Esophagus muscularis mucosa (tissue), 4 donors: ENCODE measurements around the gene SNX27. TPM values are rescaled to one million over a fixed set of nuclear protein-coding genes. Genes with fewer than 3 reads are reported as not detected.

Source experiments
- DNase-seq: peaks from one replicate; pipeline ENCODE4 v3.0.0-alpha.2; 2017; ENCODE audit errors: extremely low spot score
- H3K27ac ChIP-seq, 4 donors: fragments of 200-600 bp; sonication (generic); replicated peaks in 1 of 4; 1 replicate in 3 of 4; 2 replicates in 1 of 4; pipeline ENCODE4 v1.5.1; 2016 to 2019; ENCODE audit warnings: mild to moderate bottlenecking in 1 of 4
- H3K27me3 ChIP-seq, 4 donors: fragments of 200-600 bp; sonication (generic); one replicate each; pipeline versions ENCODE4 v1.5.1 to v1.6.0; 2016 to 2019
- H3K36me3 ChIP-seq, 4 donors: fragments of 200-600 bp; sonication (generic); one replicate each; pipeline ENCODE4 v1.5.1; 2016 to 2019
- H3K4me1 ChIP-seq, 4 donors: fragments of 200-600 bp; sonication (generic); one replicate each; pipeline ENCODE4 v1.5.1; 2016 to 2019
- H3K4me3 ChIP-seq, 4 donors: fragments of 200-600 bp; sonication (generic); 1 replicate in 2 of 4; 2 replicates in 2 of 4; pipeline ENCODE4 v1.5.1; 2016 to 2019; ENCODE audit warnings: mild to moderate bottlenecking in 4 of 4, moderate library complexity in 1 of 4
- H3K9me3 ChIP-seq, 4 donors: fragments of 200-600 bp; sonication (generic); 1 replicate in 3 of 4; 2 replicates in 1 of 4; pipeline ENCODE4 v1.5.1; 2016 to 2019
- EP300 ChIP-seq: sonication (generic); formaldehyde crosslinking; IDR thresholded peaks from one replicate; pipeline ENCODE4 v1.6.1; 2017; ENCODE audit warnings: antibody characterized with exemption
- POLR2A ChIP-seq: fragments of 450-650 bp; IDR thresholded peaks from one replicate; pipeline ENCODE4 v1.6.1; 2017; ENCODE audit warnings: antibody characterized with exemption, moderate library complexity, mild to moderate bottlenecking, low read depth
- POLR2AphosphoS5 ChIP-seq, 2 donors: sonication (generic); formaldehyde crosslinking; IDR thresholded peaks; one replicate each; pipeline ENCODE4 v1.6.1; 2017; ENCODE audit warnings: antibody characterized with exemption in 2 of 2
- WGBS: methylation state at CpG from one replicate; pipeline ENCODE4 v1.1.5; 2018; 5-methylcytosine and 5-hydroxymethylcytosine counted together
- intact Hi-C: fragments of 100-400 bp; cut with DNase I; formaldehyde crosslinking; loops from one replicate; pipeline ENCODE4 v1.15.1; 2023
- total RNA-seq, 4 donors: library from RNA; depleted of rRNA; stranded (reverse); fragments of >200 nt; gene quantifications; one replicate each; pipeline versions ENCODE4 v1.1.0 to v1.2.1, GENCODE V29; 2016
- TF ChIP-seq, protein P1 (sequence below), 3 experiments: fragments of 200-600 bp in 2 of 3; fragments of 450-650 bp in 1 of 3; sonication (generic) in 2 of 3; IDR thresholded peaks; one replicate each; pipeline ENCODE4 v1.5.1; 2017 to 2019; ENCODE audit warnings: antibody characterized with exemption in 3 of 3, mild to moderate bottlenecking in 2 of 3, moderate library complexity in 1 of 3

The SNX27 gene
- total RNA-seq, 4 donors from 2014 or later, result 39.4 to 55.4 (median 49.6) TPM

DNA sequence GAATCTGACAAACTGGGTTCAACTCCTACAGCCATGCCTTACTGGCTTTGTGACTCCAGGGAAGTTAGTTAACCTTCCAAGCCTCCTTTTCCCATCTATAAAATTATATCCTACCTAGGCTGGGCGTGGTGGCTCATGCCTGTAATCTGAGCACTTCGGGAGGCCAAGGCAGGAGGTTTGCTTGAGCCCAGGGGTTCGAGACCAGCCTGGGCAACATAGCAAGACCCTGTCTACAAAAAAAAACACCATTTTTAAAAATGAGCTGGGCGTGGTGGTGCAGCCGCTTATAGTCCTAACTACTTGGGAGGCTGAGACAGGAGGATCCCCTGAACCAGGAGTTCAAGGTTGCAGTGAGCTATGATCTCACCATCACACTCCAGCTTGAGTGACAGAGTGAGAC is 89.7 kb downstream of the SNX27 start:
- no peak overlapping the region for H3K27ac ChIP-seq
- H3K36me3 ChIP-seq, result peaks cover 23 to 56% (median 52%) of the 10 kb centered on the region in 4 donors

DNA sequence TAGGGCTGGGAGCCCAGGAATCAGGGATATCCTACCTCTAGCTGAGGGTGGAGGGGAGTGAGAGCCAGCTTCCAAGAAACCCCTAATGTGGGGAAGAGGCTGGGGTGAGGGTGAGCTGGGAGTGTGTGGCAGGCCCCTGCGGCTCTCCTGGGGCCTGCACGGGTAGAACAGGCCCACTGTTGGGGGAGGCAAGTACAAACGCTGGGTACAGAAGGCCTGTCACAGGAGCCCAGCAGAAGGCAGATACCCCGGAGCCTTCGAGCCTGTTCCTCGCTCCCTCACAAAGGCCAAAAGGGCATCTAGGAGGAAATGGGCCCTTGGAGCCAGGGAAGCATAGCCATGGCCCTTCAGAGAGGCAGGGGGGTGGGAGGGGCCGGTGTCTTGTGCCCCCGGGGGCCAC is 91.1 kb downstream of the SNX27 start:
- Histone ChIP-seq H3K9me3 (no peaks in the 10 kb centered on the region), H3K4me1 (no peaks in the 10 kb centered on the region), H3K27me3 (no peaks in the 10 kb centered on the region), H3K27ac (no peak overlapping the region), H3K4me3 (no peak overlapping the region), H3K36me3 (peaks cover 14 to 42% (median 38%) of the 10 kb centered on the region in 4 donors)
- 49% methylated on average over 5 of the region's 8 CpGs for WGBS
- DNase-seq, result peak; percentile 72
- TF ChIP-seq POLR2A (no peak), POLR2AphosphoS5 (IDR thresholded peaks at IDR 0.05) (no peak), EP300 (no peak)
- TF ChIP-seq, protein P1, sequence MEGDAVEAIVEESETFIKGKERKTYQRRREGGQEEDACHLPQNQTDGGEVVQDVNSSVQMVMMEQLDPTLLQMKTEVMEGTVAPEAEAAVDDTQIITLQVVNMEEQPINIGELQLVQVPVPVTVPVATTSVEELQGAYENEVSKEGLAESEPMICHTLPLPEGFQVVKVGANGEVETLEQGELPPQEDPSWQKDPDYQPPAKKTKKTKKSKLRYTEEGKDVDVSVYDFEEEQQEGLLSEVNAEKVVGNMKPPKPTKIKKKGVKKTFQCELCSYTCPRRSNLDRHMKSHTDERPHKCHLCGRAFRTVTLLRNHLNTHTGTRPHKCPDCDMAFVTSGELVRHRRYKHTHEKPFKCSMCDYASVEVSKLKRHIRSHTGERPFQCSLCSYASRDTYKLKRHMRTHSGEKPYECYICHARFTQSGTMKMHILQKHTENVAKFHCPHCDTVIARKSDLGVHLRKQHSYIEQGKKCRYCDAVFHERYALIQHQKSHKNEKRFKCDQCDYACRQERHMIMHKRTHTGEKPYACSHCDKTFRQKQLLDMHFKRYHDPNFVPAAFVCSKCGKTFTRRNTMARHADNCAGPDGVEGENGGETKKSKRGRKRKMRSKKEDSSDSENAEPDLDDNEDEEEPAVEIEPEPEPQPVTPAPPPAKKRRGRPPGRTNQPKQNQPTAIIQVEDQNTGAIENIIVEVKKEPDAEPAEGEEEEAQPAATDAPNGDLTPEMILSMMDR (IDR thresholded peaks at IDR 0.05), result no peak
- intact Hi-C loops, result no loop called here

More for the DNA sequence above, 89.7 kb downstream of the SNX27 start:
- H3K27me3 ChIP-seq, result no peaks in the 10 kb centered on the region
- peak; percentile 80 for DNase-seq
- 100% methylated on average over 5 of the region's 5 CpGs for WGBS
- no peak for TF ChIP-seq POLR2A
- no peak overlapping the region for H3K4me3 ChIP-seq
- intact Hi-C loops, result no loop called here
- no peaks in the 10 kb centered on the region for H3K4me1 ChIP-seq
- no peaks in the 10 kb centered on the region for H3K9me3 ChIP-seq

DNA sequence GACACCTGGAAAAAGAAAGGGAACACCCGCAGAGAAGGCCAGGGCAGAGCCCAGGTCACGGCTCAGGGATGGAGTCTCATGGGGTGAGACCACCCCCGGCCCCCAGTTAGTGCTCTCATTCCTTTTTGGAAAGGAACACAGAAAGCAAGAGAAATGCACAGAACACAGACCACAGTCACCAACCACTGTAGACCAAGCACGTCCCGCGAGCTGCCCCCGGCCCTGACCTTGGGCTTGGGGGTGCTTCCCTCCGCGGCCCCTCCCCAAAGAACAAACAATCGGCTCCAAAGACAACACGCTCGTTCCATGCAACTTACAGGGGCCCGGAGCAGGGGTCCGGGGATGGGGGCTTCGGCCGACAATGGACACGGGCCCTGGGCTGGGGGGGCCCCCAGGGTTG is 92.0 kb downstream of the SNX27 start:
- H3K4me1 ChIP-seq, result no peaks in the 10 kb centered on the region
- H3K4me3 ChIP-seq, result no peak overlapping the region
- no peaks in the 10 kb centered on the region for H3K9me3 ChIP-seq
- TF ChIP-seq POLR2A, result no peak
- TF ChIP-seq, protein P1 (IDR thresholded peaks at IDR 0.05), result no peak
- no peak for TF ChIP-seq EP300
- TF ChIP-seq POLR2AphosphoS5 (IDR thresholded peaks at IDR 0.05), result no peak
- H3K27me3 ChIP-seq, result no peaks in the 10 kb centered on the region
- no peak overlapping the region for H3K27ac ChIP-seq
- intact Hi-C loops, result no loop called here
- 85% methylated on average over 14 of the region's 17 CpGs for WGBS
- peak; percentile 64 for DNase-seq
- H3K36me3 ChIP-seq, result peaks cover 14 to 33% (median 30%) of the 10 kb centered on the region in 4 donors

DNA sequence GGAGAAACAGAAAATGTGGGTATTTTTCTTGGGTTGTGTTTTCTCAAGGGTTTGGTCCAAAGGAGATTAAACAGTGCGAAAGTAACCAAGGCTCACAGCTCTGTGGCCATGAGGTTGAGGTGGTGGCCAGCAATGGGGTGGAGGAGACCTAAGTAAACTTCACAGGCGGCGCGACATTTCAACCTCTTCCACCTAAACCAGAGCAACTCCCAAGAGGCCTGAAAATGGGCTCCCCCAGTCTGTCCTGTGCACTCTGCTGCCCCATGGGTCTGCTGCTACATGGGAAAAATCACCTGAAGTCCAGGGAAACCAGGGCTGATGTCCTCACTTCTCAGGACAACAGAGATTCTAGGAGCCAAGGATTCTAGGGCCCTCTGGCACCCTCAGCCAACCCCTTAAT is 92.4 kb downstream of the SNX27 start:
- WGBS, result 67% methylated on average over 4 of the region's 4 CpGs

DNA sequence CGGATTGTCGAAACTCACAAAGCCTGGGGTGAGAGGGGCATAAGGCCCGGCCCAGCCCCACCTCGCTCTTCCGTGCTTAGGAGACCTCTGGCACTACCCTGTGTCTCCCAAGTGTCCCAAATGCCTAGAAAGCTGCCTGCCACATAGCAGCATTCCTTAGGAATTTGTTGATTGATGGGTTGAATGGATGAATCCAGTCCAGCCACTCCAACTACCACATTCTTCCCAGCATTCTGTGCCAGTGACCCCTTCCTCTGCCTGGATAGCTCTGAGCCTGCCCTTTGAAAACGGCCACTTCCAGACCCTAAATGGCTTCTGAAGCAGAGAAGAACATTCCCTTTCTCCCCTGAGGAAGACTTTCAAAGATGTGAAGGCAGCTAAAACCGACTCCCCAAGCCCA is 93.3 kb downstream of the SNX27 start:
- Histone ChIP-seq H3K4me3 (no peak overlapping the region), H3K27ac (no peak overlapping the region), H3K36me3 (peaks cover 7 to 19% (median 17%) of the 10 kb centered on the region in 4 donors), H3K27me3 (no peaks in the 10 kb centered on the region), H3K9me3 (no peaks in the 10 kb centered on the region), H3K4me1 (no peaks in the 10 kb centered on the region)
- intact Hi-C loops, result no loop called here
- DNase-seq, result no peak
- TF ChIP-seq POLR2A (no peak), EP300 (no peak), POLR2AphosphoS5 (IDR thresholded peaks at IDR 0.05) (no peak)
- TF ChIP-seq, protein P1 (IDR thresholded peaks at IDR 0.05), result no peak
- WGBS, result 89% methylated on average over 7 of the region's 7 CpGs

More for the DNA sequence above, 92.4 kb downstream of the SNX27 start:
- TF ChIP-seq EP300 (no peak), POLR2A (no peak), POLR2AphosphoS5 (IDR thresholded peaks at IDR 0.05) (no peak)
- TF ChIP-seq, protein P1 (IDR thresholded peaks at IDR 0.05), result no peak
- H3K36me3 ChIP-seq, result peaks cover 11 to 28% (median 26%) of the 10 kb centered on the region in 4 donors
- no peak overlapping the region for H3K4me3 ChIP-seq
- no peaks in the 10 kb centered on the region for H3K27me3 ChIP-seq
- intact Hi-C loops, result no loop called here
- no peaks in the 10 kb centered on the region for H3K4me1 ChIP-seq
- DNase-seq, result no peak
- H3K9me3 ChIP-seq, result no peaks in the 10 kb centered on the region
- no peak overlapping the region for H3K27ac ChIP-seq
